Ovary (tissue), 3 donors: ENCODE data around the gene SERPINB6.

Experiments used
- CTCF ChIP-seq, 3 donors: fragments of 450-650 bp in 2 of 3; fragments of 200-600 bp in 1 of 3; IDR thresholded peaks; one replicate each; pipeline versions ENCODE4 v1.5.1 to v1.8.0; 2016 to 2022; ENCODE audit warnings: antibody characterized with exemption in 3 of 3, mild to moderate bottlenecking in 1 of 3
- EP300 ChIP-seq: sonication (generic); formaldehyde crosslinking; IDR thresholded peaks from one replicate; pipeline ENCODE4 v1.6.1; 2017; ENCODE audit warnings: antibody characterized with exemption
- POLR2A ChIP-seq: fragments of 450-650 bp; IDR thresholded peaks from one replicate; pipeline ENCODE4 v1.6.1; 2017; ENCODE audit warnings: antibody characterized with exemption, mild to moderate bottlenecking, moderate library complexity
- donor health status: DM: no; HTN: no; CAD: no.

DNA sequence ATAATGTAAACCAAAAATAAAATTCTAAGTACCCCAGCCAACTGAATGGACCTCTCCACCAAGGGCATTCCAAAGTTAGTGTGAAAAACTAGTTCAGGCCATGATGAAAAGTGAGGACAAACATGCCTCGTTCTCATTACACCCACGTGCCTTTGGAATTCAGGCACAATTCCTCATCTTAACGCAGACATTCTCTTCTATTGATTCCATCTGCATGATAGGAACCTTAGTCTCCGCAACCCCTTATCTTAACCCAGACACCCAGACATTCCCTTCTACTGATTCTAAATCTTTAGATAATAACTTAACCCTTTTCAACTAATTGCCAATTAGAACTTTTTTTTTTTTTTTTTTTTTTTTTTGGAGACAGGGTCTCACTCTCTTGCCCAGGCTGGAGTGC is 7.6 kb upstream of the SERPINB6 start:
- no peak for TF ChIP-seq CTCF (IDR thresholded peaks at IDR 0.05)
- TF ChIP-seq EP300 = no peak
- no peak for TF ChIP-seq POLR2A
